ENCODE results near the gene COX4I2.

COX4I2 gene

DNA sequence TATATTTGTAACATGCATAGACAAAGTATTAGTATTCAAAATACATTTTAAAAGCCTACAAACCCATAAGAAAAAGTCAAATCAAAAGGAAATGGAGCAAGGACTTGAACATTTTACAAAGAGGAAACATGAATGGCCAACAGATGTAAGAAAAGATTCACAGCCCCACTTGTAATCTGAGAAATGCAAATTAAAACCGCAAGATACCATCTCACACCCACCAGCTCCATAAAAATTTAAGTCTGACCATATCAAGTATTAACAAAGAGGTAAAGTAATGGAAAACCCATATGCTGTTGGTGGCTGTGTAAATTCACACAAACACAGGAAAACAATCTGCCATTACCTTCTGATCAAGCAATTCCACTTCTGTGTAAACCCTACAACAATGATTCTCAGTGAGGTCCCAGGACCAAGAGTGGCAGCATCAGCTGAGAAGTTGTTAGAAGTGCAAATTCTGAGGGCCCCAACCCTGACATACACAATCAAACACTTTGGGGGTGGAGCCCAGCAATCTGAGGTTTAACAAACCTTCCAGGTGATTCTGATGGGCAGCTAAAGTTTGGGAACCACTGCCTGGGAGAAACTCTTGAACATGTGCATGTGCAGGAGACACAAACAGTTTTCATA, 54.0 kb downstream of the COX4I2 start:
- Histone ChIP-seq H3K4me1 (ENCODE audit: insufficient read depth, low read length) (peaks cover 94% of the 10 kb centered on the region), H3K27ac (ENCODE audit: low read length) (peak overlapping the region; percentile 64), H3K36me3 (ENCODE audit: insufficient read depth, low read length) (peaks cover 92% of the 10 kb centered on the region), H4K20me1 (ENCODE audit: insufficient read depth, low read length) (peaks cover 42% of the 10 kb centered on the region), H3K4me2 (ENCODE audit: insufficient read depth, low read length) (0 out of 2 replicates have a peak overlapping the region, but pooled peaks have one; percentile 9), H3K27me3 (ENCODE audit: insufficient read depth, low read length, poor library complexity) (no peaks in the 10 kb centered on the region), H3K9ac (ENCODE audit: low read depth, low read length) (peak overlapping the region; percentile 7; the same call in 1 of the 2 replicates), H3K4me3 (ENCODE audit: low read depth in 1 of 2, low read length in 2 of 2) (no peak overlapping the region), H2AFZ (ENCODE audit: low read depth, low read length) (no peak overlapping the region), H3K9me3 (ENCODE audit: insufficient read depth, low read length, severe bottlenecking) (no peaks in the 10 kb centered on the region), H3K79me2 (ENCODE audit: insufficient read depth, low read length) (peaks cover 100% of the 10 kb centered on the region)
- TF ChIP-seq, protein P1, sequence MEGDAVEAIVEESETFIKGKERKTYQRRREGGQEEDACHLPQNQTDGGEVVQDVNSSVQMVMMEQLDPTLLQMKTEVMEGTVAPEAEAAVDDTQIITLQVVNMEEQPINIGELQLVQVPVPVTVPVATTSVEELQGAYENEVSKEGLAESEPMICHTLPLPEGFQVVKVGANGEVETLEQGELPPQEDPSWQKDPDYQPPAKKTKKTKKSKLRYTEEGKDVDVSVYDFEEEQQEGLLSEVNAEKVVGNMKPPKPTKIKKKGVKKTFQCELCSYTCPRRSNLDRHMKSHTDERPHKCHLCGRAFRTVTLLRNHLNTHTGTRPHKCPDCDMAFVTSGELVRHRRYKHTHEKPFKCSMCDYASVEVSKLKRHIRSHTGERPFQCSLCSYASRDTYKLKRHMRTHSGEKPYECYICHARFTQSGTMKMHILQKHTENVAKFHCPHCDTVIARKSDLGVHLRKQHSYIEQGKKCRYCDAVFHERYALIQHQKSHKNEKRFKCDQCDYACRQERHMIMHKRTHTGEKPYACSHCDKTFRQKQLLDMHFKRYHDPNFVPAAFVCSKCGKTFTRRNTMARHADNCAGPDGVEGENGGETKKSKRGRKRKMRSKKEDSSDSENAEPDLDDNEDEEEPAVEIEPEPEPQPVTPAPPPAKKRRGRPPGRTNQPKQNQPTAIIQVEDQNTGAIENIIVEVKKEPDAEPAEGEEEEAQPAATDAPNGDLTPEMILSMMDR (IDR thresholded peaks at IDR 0.05; ENCODE audit: borderline replicate concordance, extremely low read depth, low read length, poor library complexity, severe bottlenecking) = no peak
- no peak for TF ChIP-seq EZH2 (IDR thresholded peaks at IDR 0.05; ENCODE audit: borderline replicate concordance, low read depth, low read length, severe bottlenecking)
- no peak for DNase-seq
- 0 out of 3 replicates have a peak, but pooled peaks have one; percentile 8 for ATAC-seq (ENCODE audit: insufficient read depth, low read depth)

DNA sequence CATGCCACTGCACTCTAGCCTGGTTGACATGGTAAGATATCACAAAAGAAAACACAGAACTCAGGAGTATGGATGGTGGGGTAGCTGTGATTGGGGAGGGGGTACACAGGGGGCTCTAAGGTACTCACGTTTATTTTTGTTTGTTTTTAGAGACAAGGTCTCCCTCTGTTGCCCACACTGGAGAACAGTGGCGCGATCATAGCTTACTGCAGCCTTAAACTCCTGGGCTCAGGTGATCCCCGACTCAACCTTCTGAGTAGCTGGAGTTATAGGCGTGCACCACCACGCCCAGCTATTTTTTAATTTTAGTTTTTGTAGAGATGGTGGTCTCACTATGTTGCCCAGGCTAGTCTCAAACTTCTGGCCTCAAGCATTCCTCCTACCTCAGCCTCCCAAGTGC, 55.7 kb downstream of the COX4I2 start:
- peak overlapping the region; percentile 89 for H3K27ac ChIP-seq (ENCODE audit: low read length)
- H3K9ac ChIP-seq (ENCODE audit: low read depth, low read length) = no peak overlapping the region; the same call in 1 of the 2 replicates
- H3K36me3 ChIP-seq (ENCODE audit: insufficient read depth, low read length) = peaks cover 92% of the 10 kb centered on the region
- no peak overlapping the region for H2AFZ ChIP-seq (ENCODE audit: low read depth, low read length)
- peaks cover 93% of the 10 kb centered on the region for H3K4me1 ChIP-seq (ENCODE audit: insufficient read depth, low read length)
- DNase-seq (no peak), ATAC-seq (ENCODE audit: insufficient read depth, low read depth) (0 out of 3 replicates have a peak, but pooled peaks have one; percentile 25)
- H3K4me2 ChIP-seq (ENCODE audit: insufficient read depth, low read length) = no peak overlapping the region
- TF ChIP-seq, protein P1 (IDR thresholded peaks at IDR 0.05; ENCODE audit: borderline replicate concordance, extremely low read depth, low read length, poor library complexity, severe bottlenecking) = peak; percentile 40
- no peak for TF ChIP-seq EZH2 (IDR thresholded peaks at IDR 0.05; ENCODE audit: borderline replicate concordance, low read depth, low read length, severe bottlenecking)
- no peaks in the 10 kb centered on the region for H3K9me3 ChIP-seq (ENCODE audit: insufficient read depth, low read length, severe bottlenecking)
- peaks cover 100% of the 10 kb centered on the region for H3K79me2 ChIP-seq (ENCODE audit: insufficient read depth, low read length)
- H3K27me3 ChIP-seq (ENCODE audit: insufficient read depth, low read length, poor library complexity) = no peaks in the 10 kb centered on the region
- H4K20me1 ChIP-seq (ENCODE audit: insufficient read depth, low read length) = peaks cover 55% of the 10 kb centered on the region
- no peak overlapping the region for H3K4me3 ChIP-seq (ENCODE audit: low read depth in 1 of 2, low read length in 2 of 2)

DNA sequence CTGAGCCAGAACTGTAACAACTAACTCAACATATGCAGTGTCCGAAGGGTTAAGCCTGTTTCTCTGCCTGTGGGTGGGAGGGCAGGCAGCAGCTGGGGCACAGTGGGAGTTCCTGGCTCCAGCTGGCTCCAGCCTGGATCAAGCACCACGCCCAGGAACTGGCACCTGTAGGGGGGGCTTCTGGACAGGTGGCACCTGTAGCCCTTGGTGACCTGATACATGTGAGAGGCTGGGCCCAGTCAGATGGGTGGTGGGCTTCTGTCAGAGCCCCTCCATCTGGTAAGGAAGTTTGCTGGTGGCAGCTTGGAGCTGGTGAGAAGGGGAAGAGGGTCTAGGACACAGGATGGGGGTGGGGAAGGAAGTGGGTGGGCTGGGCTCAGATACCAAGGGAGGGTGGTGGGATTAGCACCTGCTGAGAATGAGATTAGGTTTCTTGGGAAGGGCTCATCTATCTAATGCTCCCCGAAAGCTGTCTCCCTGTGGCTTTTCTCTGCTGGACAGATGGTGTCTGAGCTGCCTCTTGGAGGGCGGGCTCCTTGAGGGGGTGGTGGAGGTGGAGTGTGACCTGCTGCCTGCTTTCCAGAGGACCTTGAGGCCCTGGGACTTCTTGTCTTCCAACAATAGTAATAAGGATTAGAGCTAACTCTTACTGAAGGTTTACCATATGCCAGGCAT, 56.4 kb downstream of the COX4I2 start:
- peak; percentile 30; the same call in 2 of the 3 replicates for ATAC-seq (ENCODE audit: insufficient read depth, low read depth)
- peaks cover 94% of the 10 kb centered on the region for H3K4me1 ChIP-seq (ENCODE audit: insufficient read depth, low read length)
- TF ChIP-seq, protein P1 (IDR thresholded peaks at IDR 0.05; ENCODE audit: borderline replicate concordance, extremely low read depth, low read length, poor library complexity, severe bottlenecking) = no peak
- TF ChIP-seq EZH2 (IDR thresholded peaks at IDR 0.05; ENCODE audit: borderline replicate concordance, low read depth, low read length, severe bottlenecking) = no peak
- DNase-seq = peak; percentile 38
- peak overlapping the region; percentile 89 for H3K27ac ChIP-seq (ENCODE audit: low read length)
- peaks cover 100% of the 10 kb centered on the region for H3K79me2 ChIP-seq (ENCODE audit: insufficient read depth, low read length)
- peak overlapping the region; percentile 38 for H3K9ac ChIP-seq (ENCODE audit: low read depth, low read length)
- H2AFZ ChIP-seq (ENCODE audit: low read depth, low read length) = no peak overlapping the region
- H3K4me2 ChIP-seq (ENCODE audit: insufficient read depth, low read length) = peak overlapping the region; percentile 35
- peaks cover 93% of the 10 kb centered on the region for H3K36me3 ChIP-seq (ENCODE audit: insufficient read depth, low read length)
- no peaks in the 10 kb centered on the region for H3K27me3 ChIP-seq (ENCODE audit: insufficient read depth, low read length, poor library complexity)
- H4K20me1 ChIP-seq (ENCODE audit: insufficient read depth, low read length) = peaks cover 63% of the 10 kb centered on the region
- H3K9me3 ChIP-seq (ENCODE audit: insufficient read depth, low read length, severe bottlenecking) = no peaks in the 10 kb centered on the region
- no peak overlapping the region; a peak in 1 of 4 replicates for H3K4me3 ChIP-seq (ENCODE audit: low read depth in 1 of 2, low read length in 2 of 2)

Data from DND-41 (cell line).